Fibroblast of lung (primary cell): Measurements from ENCODE around the gene TMCC1. TPM values are rescaled to one million over a fixed set of nuclear protein-coding genes. Genes with fewer than 3 reads are reported as not detected.

Experiments used
- DNase-seq, 2 donors: peaks; one replicate each; pipeline versions ENCODE4 v3.0.0 to v3.0.0-alpha.2; 2010; ENCODE audit warnings: low read depth in 2 of 2
- H2AFZ ChIP-seq: 2 replicates; pipeline ENCODE4 v1.5.1; 2012; ENCODE audit warnings: low read length, control low read depth, inconsistent platforms
- H3K27ac ChIP-seq: 2 replicates; pipeline ENCODE4 v1.5.1; 2011; ENCODE audit warnings: low read length, control low read depth; ENCODE audit not compliant: insufficient read depth
- H3K27me3 ChIP-seq: 2 replicates; pipeline ENCODE4 v1.5.1; 2011; ENCODE audit warnings: mild to moderate bottlenecking, low read length; ENCODE audit not compliant: control insufficient read depth, insufficient read depth
- H3K36me3 ChIP-seq: 2 replicates; pipeline ENCODE4 v1.5.1; 2011; ENCODE audit warnings: low read length; ENCODE audit not compliant: control insufficient read depth, insufficient read depth
- H3K4me1 ChIP-seq: 2 replicates; pipeline ENCODE4 v1.5.1; 2011; ENCODE audit warnings: low read length; ENCODE audit not compliant: control insufficient read depth, insufficient read depth; ENCODE audit errors: extremely low read depth
- H3K4me2 ChIP-seq: 2 replicates; pipeline ENCODE4 v1.5.1; 2011; ENCODE audit warnings: low read length, control low read depth; ENCODE audit not compliant: insufficient read depth; ENCODE audit errors: extremely low read depth
- H3K4me3 ChIP-seq, 4 experiments: fragments of 200-600 bp in 1 of 4; sonication (generic) in 1 of 4; replicated peaks in 1 of 4; 2 replicates each; pipeline ENCODE4 v1.5.1; 2011 to 2016; ENCODE audit warnings: low read length in 4 of 4, low read depth in 3 of 4, mild to moderate bottlenecking in 3 of 4, control low read depth in 2 of 4, inconsistent platforms in 1 of 4, mixed read lengths in 1 of 4; ENCODE audit not compliant: insufficient read depth in 1 of 4; ENCODE audit errors: control extremely low read depth in 1 of 4
- H3K79me2 ChIP-seq: 2 replicates; pipeline ENCODE4 v1.5.1; 2012; ENCODE audit warnings: mild to moderate bottlenecking, low read length, inconsistent platforms; ENCODE audit not compliant: control insufficient read depth, insufficient read depth
- H3K9ac ChIP-seq: 2 replicates; pipeline ENCODE4 v1.5.1; 2011; ENCODE audit warnings: mild to moderate bottlenecking, low read length, control low read depth; ENCODE audit not compliant: insufficient read depth
- H3K9me3 ChIP-seq: 2 replicates; pipeline ENCODE4 v1.5.1; 2012; ENCODE audit warnings: low read depth, low read length; ENCODE audit not compliant: control insufficient read depth, insufficient read depth
- H4K20me1 ChIP-seq: 2 replicates; pipeline ENCODE4 v1.5.1; 2011; ENCODE audit warnings: low read length; ENCODE audit not compliant: control insufficient read depth, insufficient read depth; ENCODE audit errors: extremely low read depth
- EZH2 ChIP-seq: IDR thresholded peaks from 2 replicates; pipeline ENCODE4 v1.5.1; 2012; ENCODE audit warnings: low read length, control low read depth, mild to moderate bottlenecking; ENCODE audit errors: missing control alignments
- polyA plus RNA-seq, 2 donors: library from polyadenylated mRNA; depleted of rRNA in 1 of 2; stranded (reverse) in 1 of 2; unstranded in 1 of 2; fragments of >200 nt; gene quantifications; 2 replicates each; pipeline ENCODE4 v1.2.1, GENCODE V29; 2011 to 2012; ENCODE audit warnings: missing spikeins in 1 of 2
- total RNA-seq: library from RNA; depleted of rRNA; stranded (reverse); fragments of >200 nt; gene quantifications from 2 replicates; pipeline ENCODE4 v1.2.1, GENCODE V29; 2014
- TF ChIP-seq, protein P1 (sequence below), 2 donors: IDR thresholded peaks in 1 of 2; conservative IDR thresholded peaks in 1 of 2; 1 replicate in 1 of 2; 2 replicates in 1 of 2; pipeline ENCODE4 v1.5.1; 2011 to 2012; ENCODE audit warnings: low read length in 2 of 2, control low read depth in 1 of 2, inconsistent platforms in 1 of 2, low read depth in 1 of 2, mild to moderate bottlenecking in 1 of 2

Gene TMCC1
- total and polyA plus RNA-seq, 2 donors (not counting 1 experiment from before 2014, with no cell fraction given) = 16.2 to 16.8 TPM

GRCh38 chr3:129919357-129919756 is 25.8 kb upstream of the TMCC1 start:
- DNase-seq = no peak
- Histone ChIP-seq H3K36me3 (no peaks in the 10 kb centered on the region), H3K4me2 (no peak overlapping the region), H4K20me1 (no peaks in the 10 kb centered on the region), H3K4me1 (no peaks in the 10 kb centered on the region), H3K4me3 (no peak overlapping the region), H3K9me3 (no peaks in the 10 kb centered on the region), H2AFZ (no peak overlapping the region), H3K79me2 (no peaks in the 10 kb centered on the region), H3K27me3 (no peaks in the 10 kb centered on the region), H3K27ac (no peak overlapping the region), H3K9ac (no peak overlapping the region)
- TF ChIP-seq EZH2 = no peak
- TF ChIP-seq, protein P1, sequence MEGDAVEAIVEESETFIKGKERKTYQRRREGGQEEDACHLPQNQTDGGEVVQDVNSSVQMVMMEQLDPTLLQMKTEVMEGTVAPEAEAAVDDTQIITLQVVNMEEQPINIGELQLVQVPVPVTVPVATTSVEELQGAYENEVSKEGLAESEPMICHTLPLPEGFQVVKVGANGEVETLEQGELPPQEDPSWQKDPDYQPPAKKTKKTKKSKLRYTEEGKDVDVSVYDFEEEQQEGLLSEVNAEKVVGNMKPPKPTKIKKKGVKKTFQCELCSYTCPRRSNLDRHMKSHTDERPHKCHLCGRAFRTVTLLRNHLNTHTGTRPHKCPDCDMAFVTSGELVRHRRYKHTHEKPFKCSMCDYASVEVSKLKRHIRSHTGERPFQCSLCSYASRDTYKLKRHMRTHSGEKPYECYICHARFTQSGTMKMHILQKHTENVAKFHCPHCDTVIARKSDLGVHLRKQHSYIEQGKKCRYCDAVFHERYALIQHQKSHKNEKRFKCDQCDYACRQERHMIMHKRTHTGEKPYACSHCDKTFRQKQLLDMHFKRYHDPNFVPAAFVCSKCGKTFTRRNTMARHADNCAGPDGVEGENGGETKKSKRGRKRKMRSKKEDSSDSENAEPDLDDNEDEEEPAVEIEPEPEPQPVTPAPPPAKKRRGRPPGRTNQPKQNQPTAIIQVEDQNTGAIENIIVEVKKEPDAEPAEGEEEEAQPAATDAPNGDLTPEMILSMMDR (conservative IDR thresholded peaks at IDR 0.05 in 1 of 2, IDR thresholded peaks at IDR 0.05 in 1 of 2; ENCODE audit: low read depth in 1 of 2, low read length in 2 of 2) = no peak

GRCh38 chr3:129918461-129918860 is 24.9 kb upstream of the TMCC1 start:
- Histone ChIP-seq H2AFZ (no peak overlapping the region), H3K36me3 (no peaks in the 10 kb centered on the region), H4K20me1 (no peaks in the 10 kb centered on the region), H3K79me2 (no peaks in the 10 kb centered on the region), H3K4me1 (no peaks in the 10 kb centered on the region), H3K9ac (no peak overlapping the region), H3K27me3 (no peaks in the 10 kb centered on the region), H3K9me3 (no peaks in the 10 kb centered on the region), H3K4me2 (no peak overlapping the region), H3K4me3 (no peak overlapping the region), H3K27ac (no peak overlapping the region)
- no peak for DNase-seq
- no peak for TF ChIP-seq EZH2

- Histone ChIP-seq H3K4me1 (no peaks in the 10 kb centered on the region), H3K79me2 (no peaks in the 10 kb centered on the region), H3K4me3 (no peak overlapping the region), H3K27ac (no peak overlapping the region), H3K36me3 (no peaks in the 10 kb centered on the region), H3K9ac (no peak overlapping the region), H3K9me3 (no peaks in the 10 kb centered on the region), H2AFZ (no peak overlapping the region), H4K20me1 (no peaks in the 10 kb centered on the region), H3K27me3 (no peaks in the 10 kb centered on the region), H3K4me2 (no peak overlapping the region)
- TF ChIP-seq, protein P1 (conservative IDR thresholded peaks at IDR 0.05 in 1 of 2, IDR thresholded peaks at IDR 0.05 in 1 of 2; ENCODE audit: low read depth in 1 of 2, low read length in 2 of 2) = no peak
- TF ChIP-seq EZH2 = no peak
- DNase-seq = no peak
Measured at GRCh38 chr3:129917423-129918007, 24.0 kb upstream of the TMCC1 start.
